Loucy (cell line): ENCODE measurements around the gene RSPO4.

ENCODE experiments used
- EZH2phosphoT487 ChIP-seq: fragments of 200-600 bp; IDR thresholded peaks from 2 replicates; pipeline ENCODE4 v1.6.1; 2018; ENCODE audit warnings: antibody characterized with exemption, mild to moderate bottlenecking, moderate library complexity, borderline replicate concordance
- TF ChIP-seq, protein P1 (sequence below): fragments of 200-600 bp; sonication (generic); conservative IDR thresholded peaks from 2 replicates; pipeline ENCODE4 v1.5.1; 2014; ENCODE audit warnings: mild to moderate bottlenecking, antibody characterized with exemption, low read length

DNA sequence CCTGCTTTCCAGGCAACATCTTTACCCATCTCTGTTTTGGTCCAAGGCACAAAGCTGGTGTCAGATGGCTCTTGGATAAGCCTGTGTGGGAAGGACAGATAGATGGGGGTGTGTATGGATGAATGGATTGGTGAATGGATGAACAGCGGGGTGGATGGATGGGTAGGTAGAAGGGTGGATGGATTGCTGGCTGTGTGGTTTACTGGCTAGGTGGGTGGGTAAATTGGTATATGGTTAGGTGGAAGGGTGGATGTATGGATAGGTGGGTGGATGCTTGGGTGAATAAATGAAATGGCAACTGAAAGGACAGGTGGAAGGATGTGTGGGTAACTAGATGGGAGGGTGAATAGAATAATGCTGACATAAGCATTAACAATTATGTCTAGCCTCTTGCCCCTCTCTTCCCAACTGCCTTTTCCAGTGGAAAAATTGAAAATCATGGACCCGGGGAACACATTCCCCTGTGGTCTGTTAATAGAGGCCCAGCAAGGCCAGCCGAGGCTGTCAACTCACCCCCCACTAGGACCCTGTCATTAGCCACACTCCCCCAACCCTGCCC, 43.8 kb upstream of the RSPO4 start:
- TF ChIP-seq, protein P1, sequence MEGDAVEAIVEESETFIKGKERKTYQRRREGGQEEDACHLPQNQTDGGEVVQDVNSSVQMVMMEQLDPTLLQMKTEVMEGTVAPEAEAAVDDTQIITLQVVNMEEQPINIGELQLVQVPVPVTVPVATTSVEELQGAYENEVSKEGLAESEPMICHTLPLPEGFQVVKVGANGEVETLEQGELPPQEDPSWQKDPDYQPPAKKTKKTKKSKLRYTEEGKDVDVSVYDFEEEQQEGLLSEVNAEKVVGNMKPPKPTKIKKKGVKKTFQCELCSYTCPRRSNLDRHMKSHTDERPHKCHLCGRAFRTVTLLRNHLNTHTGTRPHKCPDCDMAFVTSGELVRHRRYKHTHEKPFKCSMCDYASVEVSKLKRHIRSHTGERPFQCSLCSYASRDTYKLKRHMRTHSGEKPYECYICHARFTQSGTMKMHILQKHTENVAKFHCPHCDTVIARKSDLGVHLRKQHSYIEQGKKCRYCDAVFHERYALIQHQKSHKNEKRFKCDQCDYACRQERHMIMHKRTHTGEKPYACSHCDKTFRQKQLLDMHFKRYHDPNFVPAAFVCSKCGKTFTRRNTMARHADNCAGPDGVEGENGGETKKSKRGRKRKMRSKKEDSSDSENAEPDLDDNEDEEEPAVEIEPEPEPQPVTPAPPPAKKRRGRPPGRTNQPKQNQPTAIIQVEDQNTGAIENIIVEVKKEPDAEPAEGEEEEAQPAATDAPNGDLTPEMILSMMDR = no peak
- no peak for TF ChIP-seq EZH2phosphoT487
